GM12878 (cell line): Measurements from ENCODE around the gene PPP2R5C. TPM values are rescaled to one million over a fixed set of nuclear protein-coding genes. Genes with fewer than 3 reads are reported as not detected.

Source experiments
- ATAC-seq: fragments of 200-7000 bp; cut with Tn5 transposase; 3 replicates; pipeline ENCODE4 v1.9.1; 2020; ENCODE audit warnings: mild to moderate bottlenecking, moderate library complexity
- BruUV-seq: library from RNA; stranded (reverse); fragments of 400-500 nt; replicated peaks from 2 replicates; lab custom pipeline; 2021; lab: Mats Ljungman, UMichigan
- CTCF ChIA-PET: fragments of 300-600 bp; sonication (Branson Sonifier 250); formaldehyde crosslinking; extraction: SDS; loops from one replicate; lab custom pipeline; 2021; ENCODE audit warnings: inconsistent platforms; lab: Yijun Ruan, JAX
- POLR2A ChIA-PET: fragments of 350-600 bp; formaldehyde crosslinking; extraction: SDS; loops from one replicate; lab custom pipeline; 2021; ENCODE audit warnings: inconsistent platforms; lab: Charles Lee
- RAD21 ChIA-PET: fragments of 300-600 bp; sonication (Branson Sonifier 250); formaldehyde crosslinking; loops from one replicate; lab custom pipeline; 2023; ENCODE audit warnings: antibody characterized with exemption; ENCODE audit not compliant: unreplicated experiment; lab: Charles Lee
- SMC1A ChIA-PET: fragments of 300-600 bp; sonication (Branson Sonifier 250); formaldehyde crosslinking; loops from one replicate; lab custom pipeline; 2023; ENCODE audit not compliant: unreplicated experiment, uncharacterized antibody; lab: Charles Lee
- DNase-seq: peaks from one replicate; pipeline ENCODE4 v3.0.0-alpha.2; 2011; ENCODE audit warnings: low read depth, low spot score
- FAIRE-seq: peaks from 3 replicates; lab custom pipeline; 2011; peaks lifted over from hg19 to GRCh38; lab: Jason Lieb, UNC
- H2AFZ ChIP-seq: 2 replicates; pipeline ENCODE4 v1.6.0; 2011; ENCODE audit warnings: low read depth, low read length, control low read depth; ENCODE audit not compliant: control insufficient read depth
- H3K27ac ChIP-seq: 2 replicates; pipeline ENCODE4 v1.5.1; 2011; ENCODE audit warnings: control low read depth; ENCODE audit not compliant: control insufficient read depth, insufficient read depth
- H3K27me3 ChIP-seq, 2 experiments: replicated peaks in 1 of 2; 2 replicates each; pipeline versions ENCODE4 v1.6.0 to v1.6.1; 2011; ENCODE audit warnings: low read length in 1 of 2; ENCODE audit not compliant: control insufficient read depth in 2 of 2, insufficient read depth in 2 of 2
- H3K36me3 ChIP-seq, 2 experiments: 2 replicates each; pipeline ENCODE4 v1.5.1; 2011; ENCODE audit warnings: low read length in 1 of 2; ENCODE audit not compliant: control insufficient read depth in 2 of 2, insufficient read depth in 2 of 2
- H3K4me1 ChIP-seq: 2 replicates; pipeline ENCODE4 v1.6.1; 2011; ENCODE audit warnings: mild to moderate bottlenecking, low read length, moderate library complexity, mixed read lengths; ENCODE audit not compliant: control insufficient read depth, insufficient read depth
- H3K4me2 ChIP-seq: 2 replicates; pipeline ENCODE4 v1.6.0; 2011; ENCODE audit warnings: control low read depth; ENCODE audit not compliant: control insufficient read depth, insufficient read depth
- H3K4me3 ChIP-seq: fragments of 200-600 bp; sonication (generic); 2 replicates; pipeline ENCODE4 v1.5.1; 2016
- H3K79me2 ChIP-seq: 2 replicates; pipeline ENCODE4 v1.6.0; 2011; ENCODE audit warnings: low read length; ENCODE audit not compliant: control insufficient read depth, insufficient read depth
- H3K9ac ChIP-seq: 2 replicates; pipeline ENCODE4 v1.8.0; 2011; ENCODE audit warnings: low read length, control low read depth, mixed read lengths; ENCODE audit not compliant: control insufficient read depth, insufficient read depth
- H3K9me3 ChIP-seq: replicated peaks from 3 replicates; pipeline ENCODE4 v1.5.1; 2011; ENCODE audit warnings: mild to moderate bottlenecking, low read length; ENCODE audit not compliant: control insufficient read depth, insufficient read depth
- H4K20me1 ChIP-seq: 2 replicates; pipeline ENCODE4 v1.6.0; 2011; ENCODE audit not compliant: control insufficient read depth, insufficient read depth
- ATF2 ChIP-seq: IDR thresholded peaks from 2 replicates; pipeline ENCODE4 v1.6.1; 2012; ENCODE audit warnings: low read length, inconsistent platforms
- CUX1 ChIP-seq: IDR thresholded peaks from 2 replicates; pipeline ENCODE4 v1.6.1; 2012; ENCODE audit warnings: improper control_type of control experiment, low read depth, low read length; ENCODE audit not compliant: insufficient replicate concordance
- HDAC6 ChIP-seq: fragments of 200-600 bp; sonication (generic); IDR thresholded peaks from one replicate; pipeline ENCODE4 v1.8.0; 2017; ENCODE audit warnings: antibody characterized with exemption; ENCODE audit not compliant: unreplicated experiment
- PRDM15 ChIP-seq: fragments of 450-650 bp; formaldehyde crosslinking; IDR thresholded peaks from 2 replicates; pipeline ENCODE4 v1.4.0; 2020; ENCODE audit warnings: mild to moderate bottlenecking, moderate library complexity
- RELA ChIP-seq: fragments of 450-650 bp; IDR thresholded peaks from 2 replicates; pipeline ENCODE4 v1.8.0; 2014; ENCODE audit warnings: borderline replicate concordance; ENCODE audit not compliant: partially characterized antibody
- SIN3A ChIP-seq: IDR thresholded peaks from 2 replicates; pipeline ENCODE4 v1.6.1; 2012; ENCODE audit warnings: low read depth, low read length, improper control_type of control experiment
- SRF ChIP-seq, 2 experiments: IDR thresholded peaks; 2 replicates each; pipeline ENCODE4 v1.6.1; 2011; ENCODE audit warnings: low read depth in 2 of 2, low read length in 2 of 2, mild to moderate bottlenecking in 1 of 2, moderate library complexity in 1 of 2
- STAT1 ChIP-seq: fragments of 450-650 bp; conservative IDR thresholded peaks from 2 replicates; pipeline ENCODE4 v1.6.1; 2014; ENCODE audit warnings: antibody characterized with exemption, mild to moderate bottlenecking
- WGBS: methylation state at CpG from one replicate; pipeline ENCODE4 v1.1.6; 2016; ENCODE audit warnings: low lambda C conversion rate; ENCODE audit not compliant: insufficient replicate concordance, insufficient coverage; ENCODE audit errors: missing lambda C conversion rate; 5-methylcytosine and 5-hydroxymethylcytosine counted together
- in situ Hi-C: fragments of 300-500 bp; cut with MboI; formaldehyde crosslinking; loops from 9 replicates; pipeline ENCODE4 v1.14.3; 2018; ENCODE audit warnings: mixed read lengths
- intact Hi-C: fragments of 100-400 bp; cut with micrococcal nuclease; formaldehyde crosslinking; loops from one replicate; pipeline ENCODE4 v1.14.2; 2022; ENCODE audit not compliant: unreplicated experiment
- polyA plus RNA-seq, 11 experiments: library from polyadenylated mRNA; depleted of rRNA in 4 of 11; unstranded in 6 of 11; stranded (reverse) in 5 of 11; fragments of >200 nt; fragmentation: Nextera tagmentation in 4 of 11; fragmentation: Illumina TruSeq in 1 of 11; extraction: Ambion mirVana in 4 of 11; extraction: Trizol in 1 of 11; gene quantifications; 1 replicate in 1 of 11; 2 replicates in 10 of 11; pipeline versions ENCODE4 v1.2.1 to v1.2.3, GENCODE V29; 2011 to 2016; ENCODE audit warnings: inconsistent platforms in 2 of 11, missing spikeins in 2 of 11, low read depth in 1 of 11
- total RNA-seq, 4 experiments: library from RNA; depleted of rRNA in 3 of 4; stranded (reverse); fragments of >200 nt in 3 of 4; fragmentation: Illumina TruSeq in 1 of 4; extraction: Trizol in 1 of 4; gene quantifications; 2 replicates each; pipeline versions ENCODE4 v1.2.1 to v1.2.3, GENCODE V29; 2013 to 2021

PPP2R5C gene
- total and polyA plus RNA-seq, 10 of the 15 experiments (the other 5 are each of a cell fraction or from before 2014, with no cell fraction given) = 106 to 199 (median 144) TPM

GRCh38 chr14:101950516-101951215, 189.2 kb downstream of the PPP2R5C start:
- SMC1A ChIA-PET = interaction anchor here (1.3 kb wide), 2 partner anchors 23 to 243 kb away, joined by 3 read pairs; no protein-coding TSS in a partner anchor
- no TSS peak for BruUV-seq
- intact Hi-C loops = no loop called here
- no peaks in the 10 kb centered on the region for H3K36me3 ChIP-seq
- WGBS = 98% methylated on average over 4 of the region's 4 CpGs
- no peaks in the 10 kb centered on the region for H4K20me1 ChIP-seq
- H3K9ac ChIP-seq = no peak overlapping the region
- ATAC-seq (no peak), FAIRE-seq (no peak), DNase-seq (no peak)
- H2AFZ ChIP-seq = no peak overlapping the region
- no peak overlapping the region for H3K27ac ChIP-seq
- CTCF ChIA-PET = interaction anchor here (0.5 to 10.0 kb wide), 4 partner anchors 107 to 243 kb away, joined by 3 to 80 read pairs (median 4); no protein-coding TSS in a partner anchor
- no peak overlapping the region for H3K4me3 ChIP-seq
- H3K79me2 ChIP-seq = peaks cover 10% of the 10 kb centered on the region
- no peaks in the 10 kb centered on the region for H3K9me3 ChIP-seq
- peaks cover 2% of the 10 kb centered on the region; the same call in 1 of the 2 replicates for H3K4me1 ChIP-seq
- no peak overlapping the region for H3K4me2 ChIP-seq
- RAD21 ChIA-PET = no interaction called here
- POLR2A ChIA-PET = interaction anchor here (0.5 kb wide), 1 partner anchor 735 kb away, joined by 4 read pairs; no protein-coding TSS in a partner anchor
- in situ Hi-C loops = no loop called here
- H3K27me3 ChIP-seq = no peaks in the 10 kb centered on the region
- TF ChIP-seq PRDM15 (CRISPR knock-in tag) = no peak
- no peak for TF ChIP-seq HDAC6
- TF ChIP-seq CUX1 = no peak
- no peak for TF ChIP-seq SRF (IDR thresholded peaks at IDR 0.05; ENCODE audit: low read depth in 2 of 2, low read length in 2 of 2)
- no peak for TF ChIP-seq ATF2
- no peak for TF ChIP-seq STAT1
- no peak for TF ChIP-seq RELA
- TF ChIP-seq SIN3A = no peak
